Uterus (tissue), 2 donors: ENCODE data around the gene ADM2.

Experiments used
- CTCF ChIP-seq, 4 experiments: fragments of 200-600 bp in 2 of 4; fragments of 450-650 bp in 2 of 4; sonication (generic) in 2 of 4; IDR thresholded peaks; one replicate each; pipeline ENCODE4 v1.5.1; 2016 to 2019; ENCODE audit warnings: antibody characterized with exemption in 4 of 4, mild to moderate bottlenecking in 2 of 4, moderate library complexity in 1 of 4
- POLR2A ChIP-seq, 2 donors: fragments of 450-650 bp; IDR thresholded peaks; one replicate each; pipeline ENCODE4 v1.6.1; 2016; ENCODE audit warnings: antibody characterized with exemption in 2 of 2, mild to moderate bottlenecking in 1 of 2, moderate library complexity in 1 of 2

GRCh38 chr22:50504369-50505211 lies 23.2 kb downstream of the ADM2 start:
- no peak for TF ChIP-seq CTCF (IDR thresholded peaks at IDR 0.05)
- TF ChIP-seq POLR2A (IDR thresholded peaks at IDR 0.05) = no peak
